HG02588 (cell line): ENCODE measurements around the gene ROPN1B.
A peak's percentile ranks its signal among the peaks of the same experiment; 100 is the strongest.
"Not testable (repeated sequence)": the region's sequence is repeated elsewhere in the genome, so short reads cannot be mapped to it uniquely, and the experiment has no call there.

ENCODE experiments used
- ATAC-seq: cut with Tn5 transposase; IDR thresholded peaks from one replicate; pipeline ENCODE4 v1.9.1; 2021; ENCODE audit warnings: mild to moderate bottlenecking, moderate library complexity; ENCODE audit not compliant: unreplicated experiment

The ROPN1B gene

DNA sequence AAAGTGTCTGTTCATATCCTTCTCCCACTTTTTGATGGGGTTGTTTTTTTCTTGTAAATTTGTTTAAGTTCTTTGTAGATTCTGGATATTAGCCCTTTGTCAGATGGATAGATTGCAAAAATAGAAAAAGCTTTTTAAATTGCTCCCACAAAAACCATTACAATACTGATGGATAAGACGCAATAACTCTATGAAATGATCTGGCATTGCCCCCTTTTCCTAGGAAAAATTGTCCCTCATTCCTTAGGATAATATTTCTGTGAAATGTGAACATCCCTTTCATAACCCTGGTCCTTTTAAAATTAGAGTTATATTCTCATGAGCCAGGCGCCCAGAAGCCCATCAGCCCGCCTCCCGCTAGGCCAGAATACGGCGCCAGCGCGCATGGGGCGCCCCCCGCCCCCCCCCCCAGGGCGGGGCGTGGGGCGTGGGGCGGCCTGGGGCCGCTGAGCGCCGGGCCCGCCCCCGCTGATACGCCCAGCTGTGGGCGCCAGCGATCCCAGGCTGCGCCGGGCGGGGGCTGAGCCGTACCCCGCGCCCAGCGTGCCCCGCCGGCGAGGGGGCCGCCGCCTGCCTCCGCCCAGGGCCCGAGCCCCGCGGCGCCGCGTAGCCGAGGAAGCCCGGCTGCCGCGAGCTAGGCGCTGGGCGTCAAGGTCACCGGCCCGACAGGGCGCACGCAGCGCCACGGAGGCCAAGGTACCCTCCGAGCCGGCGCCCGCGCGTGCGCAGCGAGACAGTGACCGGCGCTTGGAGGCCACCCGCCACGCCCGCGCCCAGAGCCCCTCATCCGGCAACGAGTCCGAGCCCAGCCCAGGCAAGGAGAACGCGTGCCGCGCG is 11.1 kb upstream of the ROPN1B start:
- no peak for ATAC-seq

DNA sequence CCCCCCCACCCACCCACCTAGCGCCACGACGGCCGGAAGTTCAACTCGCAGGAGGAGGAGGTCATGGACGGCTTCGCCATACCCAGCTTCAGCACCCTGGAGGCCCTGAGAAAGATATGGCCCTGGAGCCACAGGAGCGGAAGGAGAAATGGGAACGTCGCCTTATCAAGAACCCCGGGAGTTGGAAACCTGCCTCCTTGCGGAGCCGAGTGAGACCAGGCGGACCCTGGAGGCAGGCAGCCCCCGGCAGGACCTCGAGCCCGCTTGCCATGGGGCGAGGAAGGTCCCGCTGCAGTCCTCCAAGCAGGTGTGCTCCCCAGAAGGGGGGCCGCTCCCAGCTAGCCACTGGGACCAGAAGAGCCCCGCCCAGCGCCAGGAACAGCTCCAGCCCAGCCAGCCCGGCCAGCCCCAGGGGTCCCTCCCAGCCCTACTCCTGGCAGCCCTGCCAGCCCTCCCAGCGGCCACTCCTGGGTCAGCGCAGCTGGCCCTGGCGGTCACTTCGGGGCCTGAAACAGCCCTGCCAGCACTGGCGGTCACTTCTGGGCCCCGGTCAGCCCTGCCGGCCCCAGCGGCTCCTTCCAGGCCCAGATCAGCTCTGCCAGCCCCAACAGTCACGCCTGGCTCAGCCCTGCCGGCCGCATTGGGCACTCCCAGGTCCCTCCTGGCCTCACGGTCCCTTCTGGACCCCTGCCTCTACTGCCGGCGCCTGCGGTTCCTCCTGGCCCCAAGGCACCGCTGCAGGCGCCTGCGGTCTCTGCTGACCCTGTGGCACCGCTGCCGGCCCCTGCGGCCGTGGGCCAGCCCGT is 10.3 kb upstream of the ROPN1B start:
- no peak for ATAC-seq

DNA sequence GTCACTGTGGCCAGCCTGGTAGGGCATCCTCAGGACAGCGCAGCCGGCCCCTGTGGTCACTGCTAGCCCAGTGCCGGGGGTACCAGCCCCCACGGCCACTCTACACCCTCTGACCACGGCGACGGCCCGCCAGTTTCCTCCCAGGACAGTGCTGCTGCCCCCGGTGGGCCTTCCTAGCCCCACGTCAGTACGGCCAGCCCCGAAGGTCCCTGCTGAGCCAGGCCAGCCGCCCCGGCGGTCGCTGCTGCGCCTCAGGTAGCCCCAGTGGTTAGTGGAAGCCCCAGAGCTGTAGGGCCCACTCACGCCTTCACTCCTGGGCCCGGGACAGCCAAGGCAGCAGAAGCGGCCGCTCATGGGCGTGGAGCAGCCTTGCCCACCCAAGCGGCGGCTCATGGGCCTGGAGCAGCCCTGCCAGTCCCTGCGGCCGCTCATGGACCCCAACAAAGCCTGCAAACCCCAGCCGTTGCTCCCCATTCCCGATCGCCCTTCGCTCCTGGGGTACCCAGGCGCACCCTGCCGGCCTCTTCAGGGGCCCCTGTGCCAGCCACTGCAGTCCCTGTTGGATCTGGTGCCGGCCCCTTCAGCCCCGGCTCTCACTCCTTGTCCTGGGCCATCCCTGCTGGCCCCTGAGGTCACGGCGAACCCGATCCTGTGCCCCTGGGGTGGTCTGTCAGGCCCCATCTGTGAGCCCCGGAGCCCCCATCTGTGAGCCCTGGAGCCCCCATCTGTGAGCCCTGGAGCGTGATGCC is 9.5 kb upstream of the ROPN1B start:
- no peak for ATAC-seq

DNA sequence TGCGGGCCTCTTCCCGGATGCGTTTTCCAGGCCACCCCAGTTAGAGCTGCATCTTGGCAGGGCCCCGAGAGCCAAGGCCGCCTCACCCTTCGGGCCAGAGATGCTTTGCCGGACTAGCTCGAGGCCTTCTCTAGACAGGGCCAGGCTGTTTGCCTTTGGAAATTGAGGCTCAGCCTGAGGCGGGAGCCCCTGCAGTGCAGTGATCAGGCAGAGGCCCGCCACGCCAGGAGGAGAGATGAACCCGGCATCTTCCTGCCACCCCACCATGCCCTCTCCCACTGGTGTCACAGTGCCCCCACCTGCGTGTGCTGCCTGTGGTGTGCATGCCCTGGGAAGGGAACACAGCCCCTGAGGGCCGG is 8.9 kb upstream of the ROPN1B start:
- ATAC-seq = no peak

DNA sequence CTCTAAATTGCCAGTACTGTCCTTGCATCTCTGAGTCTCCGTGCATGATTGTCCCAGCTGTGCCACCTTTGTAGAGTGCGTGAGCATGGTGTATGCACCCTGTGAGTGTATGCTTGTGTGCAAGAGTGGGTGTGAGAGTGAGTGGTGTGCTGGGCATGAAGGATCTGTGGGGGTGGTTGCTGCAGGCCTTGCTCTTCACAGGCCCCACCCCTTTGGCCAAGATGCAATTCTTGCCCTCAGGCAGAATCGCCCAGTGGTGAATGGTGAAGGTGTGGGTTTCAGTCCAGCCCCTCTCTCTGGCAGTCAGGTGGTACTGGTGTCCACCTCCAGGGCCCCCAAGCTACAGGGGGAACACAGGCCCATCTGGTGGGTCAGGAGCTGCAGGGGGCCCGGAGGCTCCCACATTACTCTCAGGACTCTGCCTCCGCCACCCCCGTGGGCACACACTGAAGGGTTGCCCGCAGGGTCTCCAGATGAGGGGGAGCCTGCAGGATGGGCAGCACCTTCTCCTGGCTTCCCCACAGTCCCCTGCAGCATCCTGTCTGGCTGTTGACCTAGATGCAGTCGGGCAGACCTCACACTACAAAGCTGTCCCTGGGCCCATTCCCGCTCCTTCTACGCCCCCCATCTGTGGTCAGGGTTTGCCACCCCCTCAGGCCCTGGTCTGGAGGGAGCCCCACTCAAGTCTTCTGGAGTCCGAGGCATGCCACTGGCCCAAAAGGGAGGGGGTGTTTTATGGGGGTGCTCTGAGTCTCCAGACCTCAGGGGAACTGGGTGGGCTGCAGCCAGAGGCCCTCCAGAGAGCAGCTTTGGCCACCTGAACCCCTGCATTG is 8.3 kb upstream of the ROPN1B start:
- no peak for ATAC-seq

DNA sequence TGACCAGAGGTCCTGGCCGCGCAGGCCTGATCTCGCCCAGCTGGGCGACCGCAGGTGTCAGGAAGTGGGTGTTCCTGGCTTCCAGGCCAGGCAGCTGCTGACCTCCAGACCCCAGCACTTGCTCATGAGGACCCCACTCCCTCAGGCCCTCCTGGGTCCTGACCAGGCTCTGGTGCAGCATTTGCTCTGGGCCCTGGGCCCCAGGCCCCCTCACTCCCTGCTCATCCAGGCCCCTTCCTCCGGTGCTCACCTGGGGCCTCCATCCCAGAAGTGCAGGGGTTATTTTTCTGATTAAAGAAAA is 7.7 kb upstream of the ROPN1B start:
- no peak for ATAC-seq

DNA sequence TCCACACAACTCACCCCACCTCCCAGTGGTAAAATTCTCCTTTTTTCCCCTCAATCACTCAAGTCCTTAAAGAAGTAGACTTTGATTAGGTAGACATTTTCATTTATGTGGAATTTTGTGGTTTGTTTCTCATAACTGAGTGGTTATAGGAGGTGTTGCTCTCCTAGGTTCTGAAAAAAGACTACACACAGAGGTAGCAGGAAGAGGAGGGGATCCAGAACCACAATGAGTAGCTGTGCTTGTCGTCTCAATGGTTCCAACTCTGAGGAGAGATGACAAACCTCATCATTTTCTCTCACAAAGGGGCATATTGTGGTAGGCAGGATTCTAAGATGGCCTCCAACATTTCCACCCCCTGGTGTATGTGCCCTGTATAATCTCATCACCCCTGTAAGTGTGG is 5.1 kb upstream of the ROPN1B start:
- not testable (repeated sequence) for ATAC-seq

DNA sequence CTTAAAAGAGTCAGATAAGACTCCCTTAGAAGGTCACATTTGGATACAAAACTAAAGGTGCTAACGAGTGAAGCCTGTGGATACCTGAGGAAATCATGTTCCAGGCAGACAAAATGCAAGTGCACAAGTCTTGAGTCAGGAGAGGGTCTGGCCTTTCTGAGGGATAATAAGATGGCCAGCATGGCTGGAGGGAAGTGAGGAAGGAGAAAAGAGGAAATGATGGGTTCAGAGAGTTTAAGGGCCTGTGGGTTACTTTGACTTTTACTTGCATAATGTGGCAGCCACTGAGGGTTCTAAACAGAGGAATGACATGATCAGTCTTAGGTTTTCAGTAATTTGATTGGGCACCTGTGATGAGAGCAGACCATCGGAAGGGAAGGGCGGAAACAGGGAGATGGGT is 3.5 kb upstream of the ROPN1B start:
- no peak for ATAC-seq

DNA sequence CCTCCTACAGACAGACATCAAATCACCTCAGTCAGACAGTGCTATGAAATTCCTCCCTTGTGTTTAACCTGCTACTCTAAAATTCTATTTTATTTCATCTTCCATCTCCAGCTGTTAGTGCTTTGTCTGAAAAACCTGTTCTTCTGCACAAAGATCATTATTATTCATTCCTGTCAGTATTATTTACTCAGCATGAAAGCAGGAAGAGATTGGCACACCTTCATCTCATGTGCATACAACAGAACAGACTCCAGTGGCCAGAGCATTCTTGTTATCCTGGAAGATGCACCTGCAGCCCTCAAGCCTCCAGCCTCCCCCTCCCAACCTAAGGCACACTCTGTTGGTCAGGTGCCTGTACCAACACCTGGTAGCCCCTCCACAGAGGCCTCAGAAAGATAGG is 1.8 kb upstream of the ROPN1B start:
- no peak for ATAC-seq

DNA sequence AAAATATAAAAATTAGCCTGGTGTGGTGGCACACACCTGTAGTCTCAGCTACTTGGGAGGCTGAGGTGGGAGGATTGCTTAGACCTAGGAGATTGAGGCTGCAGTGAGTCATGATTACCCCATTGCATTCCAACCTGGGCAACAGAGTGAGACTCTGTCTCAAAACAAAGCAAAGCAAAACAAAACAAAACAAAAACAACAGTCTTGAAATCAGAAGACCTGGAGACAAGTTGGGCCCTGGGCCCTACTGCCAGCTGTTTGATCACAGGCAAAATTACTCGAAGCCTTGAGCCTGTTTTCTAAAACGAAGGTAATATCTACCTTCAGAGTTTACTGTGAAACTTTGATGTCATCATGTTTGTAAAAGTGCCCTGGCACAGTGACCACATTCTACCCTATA is 857 bp upstream of the ROPN1B start:
- ATAC-seq = not testable (repeated sequence)

DNA sequence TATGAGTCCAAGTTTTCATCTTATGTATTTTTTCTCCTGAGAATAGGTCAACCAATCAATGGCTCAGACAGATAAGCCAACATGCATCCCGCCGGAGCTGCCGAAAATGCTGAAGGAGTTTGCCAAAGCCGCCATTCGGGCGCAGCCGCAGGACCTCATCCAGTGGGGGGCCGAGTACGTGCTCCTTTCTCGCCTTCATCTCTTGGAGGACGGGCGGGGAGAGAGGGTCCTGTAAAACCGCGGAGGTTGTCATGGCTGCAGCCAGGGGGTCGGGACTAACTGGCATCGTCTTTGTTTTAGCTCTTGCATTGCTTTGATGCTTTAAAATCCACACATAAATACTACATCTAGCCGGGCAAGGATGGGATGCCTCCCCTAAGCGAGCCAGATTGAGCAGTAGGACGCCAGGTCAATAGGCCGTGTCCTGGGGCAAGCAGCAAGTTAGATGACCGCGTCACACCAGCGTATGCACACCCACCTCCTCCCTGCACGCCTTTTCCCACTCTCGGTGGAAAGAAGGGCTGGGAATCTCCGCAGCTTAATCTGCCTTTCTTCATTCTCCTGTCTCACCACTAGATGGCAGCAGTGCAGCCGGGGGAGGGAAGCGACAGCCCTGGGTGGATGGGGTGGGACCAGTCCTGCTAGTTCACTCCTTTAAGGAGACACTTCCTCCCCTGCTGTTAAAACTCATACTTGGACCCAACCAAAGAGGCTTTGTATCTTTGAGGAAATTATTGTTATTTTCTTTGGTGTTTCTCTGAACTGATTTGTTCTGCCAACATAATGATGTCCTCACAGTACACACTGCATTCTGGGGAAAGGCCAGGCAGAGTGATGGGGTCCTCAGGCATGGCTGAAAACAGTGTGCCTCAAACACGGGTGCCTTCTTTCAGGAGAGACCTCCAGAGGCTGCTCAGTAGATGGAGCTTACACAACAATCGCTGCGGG is 3.3 kb downstream of the ROPN1B start:
- ATAC-seq = peak; percentile 55

DNA sequence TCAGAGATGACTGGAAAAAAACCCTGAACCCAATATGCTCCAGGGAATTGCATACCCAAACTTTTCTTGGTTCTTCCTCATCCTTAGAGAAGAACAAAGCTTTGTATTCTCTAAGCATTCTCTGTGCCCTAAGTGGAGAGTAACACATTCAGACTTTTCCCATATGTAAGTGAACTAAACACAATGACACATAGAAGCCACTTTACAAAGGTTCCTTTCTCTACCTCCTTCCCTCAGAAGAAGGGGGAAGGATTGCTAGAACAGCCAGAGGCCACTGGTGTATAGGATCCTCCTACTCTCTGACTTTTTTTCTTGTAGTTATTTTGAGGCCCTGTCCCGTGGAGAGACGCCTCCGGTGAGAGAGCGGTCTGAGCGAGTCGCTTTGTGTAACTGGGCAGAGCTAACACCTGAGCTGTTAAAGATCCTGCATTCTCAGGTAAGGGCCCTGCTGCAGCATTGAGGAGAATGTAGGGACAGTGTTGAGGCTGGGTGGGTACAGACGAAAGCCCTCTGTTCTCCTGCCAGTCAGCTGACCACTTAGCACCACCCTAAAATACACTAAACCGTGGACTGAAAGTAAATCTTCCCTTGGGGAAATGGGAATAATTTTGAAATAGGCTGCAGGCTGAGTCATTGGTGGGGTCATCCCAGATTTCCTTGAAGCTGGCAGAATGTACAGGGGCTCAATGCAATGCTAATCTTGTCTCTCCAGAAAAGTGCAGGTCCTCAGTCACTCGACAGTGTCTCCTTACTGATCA is 6.4 kb downstream of the ROPN1B start:
- ATAC-seq = not testable (repeated sequence)

DNA sequence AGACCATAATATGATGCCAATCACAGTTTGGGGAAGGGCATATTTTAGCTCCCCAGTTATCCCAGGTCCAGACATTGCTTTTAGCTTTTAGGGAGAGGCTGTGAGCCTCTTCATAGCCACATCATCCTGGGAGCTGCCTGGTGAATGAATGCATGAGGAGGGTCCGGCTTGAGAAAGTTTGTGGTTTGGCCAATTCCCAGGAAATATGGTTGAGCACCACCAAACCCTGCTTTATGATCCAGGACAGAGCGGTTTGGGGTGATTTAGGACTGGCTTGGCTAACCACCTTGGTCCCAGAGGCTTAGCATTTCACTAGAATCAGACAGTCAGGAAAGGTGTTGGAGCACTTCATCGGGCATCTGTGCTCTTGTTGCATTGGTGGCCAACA is 7.0 kb downstream of the ROPN1B start:
- not testable (repeated sequence) for ATAC-seq

DNA sequence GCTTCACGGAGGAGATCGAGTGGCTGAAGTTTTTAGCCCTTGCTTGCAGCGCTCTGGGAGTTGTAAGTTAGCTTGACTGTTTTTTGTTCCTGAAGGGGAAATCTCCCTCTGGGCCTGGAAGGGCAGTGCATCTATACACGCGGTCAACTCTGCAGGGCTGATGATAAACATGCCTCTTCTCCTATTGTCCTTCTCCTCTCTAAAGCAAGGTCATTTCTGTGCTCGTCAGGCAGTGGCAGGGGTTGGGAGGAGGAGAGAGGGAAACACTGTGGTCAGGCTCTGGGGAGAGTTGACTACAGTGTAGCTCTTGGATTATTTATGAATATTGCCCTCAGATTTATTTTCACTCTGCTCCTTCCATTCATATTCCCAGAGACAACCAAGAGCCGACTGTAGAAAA is 8.1 kb downstream of the ROPN1B start:
- ATAC-seq = not testable (repeated sequence)

DNA sequence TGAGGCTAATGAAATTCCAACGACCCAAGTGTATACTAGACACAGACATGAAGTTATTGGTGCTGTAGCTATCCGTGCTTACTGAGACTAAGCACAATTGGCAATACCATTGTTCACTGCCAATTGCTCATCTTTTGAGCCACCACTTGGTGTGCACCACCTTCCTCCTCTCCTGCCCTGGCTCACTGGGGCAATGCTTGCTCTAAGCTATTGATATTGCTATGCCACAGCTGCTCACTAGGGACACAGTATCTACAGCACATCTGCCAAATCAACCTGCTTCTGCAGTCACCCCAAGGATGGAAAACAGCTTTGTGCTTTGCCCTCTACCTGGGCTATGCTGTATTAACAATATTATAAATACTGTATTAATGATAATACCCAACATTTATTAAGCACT is 16.0 kb downstream of the ROPN1B start:
- not testable (repeated sequence) for ATAC-seq

DNA sequence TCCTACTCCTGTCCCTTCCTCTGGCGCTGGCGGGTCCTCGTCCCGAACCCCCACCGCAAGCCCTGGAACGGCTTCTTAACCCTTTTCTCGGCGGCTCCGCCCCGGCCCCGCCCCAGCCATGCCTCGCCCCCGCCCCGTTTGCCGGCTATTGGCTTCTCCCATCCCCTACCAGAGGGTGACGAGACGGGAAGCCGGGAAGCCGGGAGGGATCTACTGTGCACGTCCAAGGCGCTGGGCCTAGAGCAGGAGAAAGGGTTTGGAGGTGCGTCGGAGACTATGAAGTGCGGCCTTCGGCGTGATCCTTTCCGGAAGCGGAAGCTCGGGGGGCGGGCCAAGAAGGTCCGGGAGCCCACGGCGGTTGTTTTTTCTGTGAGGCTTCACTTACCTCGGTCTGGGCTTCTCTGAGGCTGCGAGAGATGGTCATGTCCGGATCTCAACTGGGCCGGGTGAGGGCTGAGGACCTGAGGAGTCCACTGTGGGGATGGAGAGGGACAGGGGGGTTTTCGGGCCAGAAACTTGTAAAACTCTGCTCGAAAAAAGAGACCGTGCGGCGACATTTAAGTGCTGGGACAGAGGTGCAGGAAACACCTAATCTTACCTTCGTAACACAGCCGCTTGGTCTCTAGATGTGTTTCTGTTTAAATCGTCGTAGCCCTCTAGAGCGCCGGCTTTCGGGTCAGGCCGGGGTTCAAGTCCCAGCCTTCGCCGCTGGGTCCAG is 21.4 kb downstream of the ROPN1B start:
- ATAC-seq = peak; percentile 87

DNA sequence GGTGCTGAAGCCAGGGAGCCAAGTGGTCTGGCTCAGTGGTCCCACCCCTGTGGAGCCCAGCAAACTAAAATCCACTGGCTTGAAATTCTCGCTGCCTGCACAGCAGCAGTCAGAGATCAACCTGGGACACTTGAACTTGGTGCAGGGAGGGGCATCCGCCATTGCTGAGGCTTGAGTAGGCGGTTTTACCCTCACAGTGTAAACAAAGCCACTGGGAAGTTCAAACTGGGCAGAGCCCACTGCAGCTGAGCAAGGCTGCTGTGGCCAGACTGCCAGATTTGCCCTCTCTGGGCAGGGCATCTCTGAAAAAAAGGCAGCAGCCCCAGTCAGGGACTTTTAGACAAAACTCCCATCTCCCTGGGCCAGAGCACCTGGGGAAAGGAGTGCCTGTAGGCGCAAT is 27.8 kb downstream of the ROPN1B start:
- ATAC-seq = not testable (repeated sequence)

DNA sequence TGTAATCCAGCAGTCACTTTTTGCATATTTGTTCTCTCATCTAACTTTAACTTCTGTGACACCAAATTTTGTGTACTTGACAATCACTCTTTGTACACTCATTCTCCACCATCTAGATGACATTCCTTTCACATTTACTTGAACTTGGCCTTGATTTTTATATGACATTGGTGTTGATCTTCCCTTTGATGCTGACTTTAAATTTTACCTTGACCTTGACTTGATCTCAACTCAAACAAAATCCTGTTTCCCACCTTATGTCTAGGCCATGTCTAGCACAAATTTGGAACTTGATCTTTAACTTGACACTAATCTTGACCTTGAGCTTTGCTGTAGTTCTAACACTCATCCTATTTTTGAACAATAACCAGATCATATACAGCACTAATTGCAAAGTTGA is 33.2 kb downstream of the ROPN1B start:
- no peak for ATAC-seq
